Hepatocyte (in vitro differentiated cells): Measurements from ENCODE around the gene NAPA. TPM values are rescaled to one million over a fixed set of nuclear protein-coding genes. Genes with fewer than 3 reads are reported as not detected.
A peak's percentile ranks its signal among the peaks of the same experiment; 100 is the strongest.

Experiments
- DNase-seq: peaks from one replicate; pipeline ENCODE4 v3.0.0-alpha.2; 2016; ENCODE audit warnings: low spot score
- H2AFZ ChIP-seq: fragments of 200-600 bp; sonication (generic); 2 replicates; pipeline ENCODE4 v1.6.0; 2016; ENCODE audit warnings: antibody characterized with exemption, mild to moderate bottlenecking
- H3K27ac ChIP-seq: fragments of 200-600 bp; sonication (generic); 2 replicates; pipeline ENCODE4 v1.5.1; 2016; ENCODE audit warnings: mild to moderate bottlenecking
- H3K27me3 ChIP-seq: fragments of 200-600 bp; sonication (generic); 2 replicates; pipeline ENCODE4 v1.6.1; 2016
- H3K36me3 ChIP-seq: fragments of 200-600 bp; sonication (generic); replicated peaks from 2 replicates; pipeline ENCODE4 v1.5.1; 2016; ENCODE audit warnings: low read depth; ENCODE audit not compliant: insufficient read depth
- H3K4me1 ChIP-seq: fragments of 200-600 bp; sonication (generic); 2 replicates; pipeline ENCODE4 v1.5.1; 2016; ENCODE audit warnings: mild to moderate bottlenecking, moderate library complexity; ENCODE audit not compliant: insufficient read depth
- H3K4me2 ChIP-seq: fragments of 200-600 bp; sonication (generic); 2 replicates; pipeline ENCODE4 v1.6.0; 2016
- H3K4me3 ChIP-seq: fragments of 200-600 bp; sonication (generic); 2 replicates; pipeline ENCODE4 v1.5.1; 2016; ENCODE audit warnings: mild to moderate bottlenecking
- H3K79me2 ChIP-seq: fragments of 200-600 bp; sonication (generic); 2 replicates; pipeline ENCODE4 v1.6.0; 2017; ENCODE audit warnings: mild to moderate bottlenecking
- H3K9me2 ChIP-seq: fragments of 200-600 bp; sonication (generic); replicated peaks from 2 replicates; pipeline ENCODE4 v1.6.0; 2017; ENCODE audit warnings: mild to moderate bottlenecking; ENCODE audit not compliant: insufficient read depth
- H3K9me3 ChIP-seq: fragments of 200-600 bp; sonication (generic); 2 replicates; pipeline ENCODE4 v1.5.1; 2016; ENCODE audit warnings: low read depth, mild to moderate bottlenecking
- H4K20me1 ChIP-seq: fragments of 200-600 bp; sonication (generic); 2 replicates; pipeline ENCODE4 v1.6.0; 2016; ENCODE audit warnings: mild to moderate bottlenecking; ENCODE audit not compliant: insufficient read depth, poor library complexity, severe bottlenecking
- EZH2 ChIP-seq: fragments of 200-600 bp; sonication (generic); IDR thresholded peaks from 2 replicates; pipeline ENCODE4 v1.6.1; 2016; ENCODE audit warnings: antibody characterized with exemption, mild to moderate bottlenecking, borderline replicate concordance
- EZH2phosphoT487 ChIP-seq: fragments of 200-600 bp; sonication (generic); IDR thresholded peaks from one replicate; pipeline ENCODE4 v1.6.1; 2018; ENCODE audit warnings: antibody characterized with exemption, mild to moderate bottlenecking, low read depth, moderate library complexity; ENCODE audit not compliant: unreplicated experiment, severe bottlenecking
- WGBS: methylation state at CpG from one replicate; pipeline ENCODE4 v1.1.6; 2016; ENCODE audit warnings: low lambda C conversion rate; ENCODE audit errors: missing lambda C conversion rate; 5-methylcytosine and 5-hydroxymethylcytosine counted together
- polyA plus RNA-seq: library from polyadenylated mRNA; unstranded; fragments of >200 nt; fragmentation: Nextera tagmentation; extraction: Ambion mirVana; gene quantifications from 2 replicates; pipeline ENCODE4 v1.2.1, GENCODE V29; 2016
- total RNA-seq: library from RNA; depleted of rRNA; stranded (reverse); fragments of >200 nt; gene quantifications from 2 replicates; pipeline ENCODE4 v1.2.3, GENCODE V29; 2014
- TF ChIP-seq, protein P1 (sequence below): fragments of 200-600 bp; sonication (generic); IDR thresholded peaks from 2 replicates; pipeline ENCODE4 v1.5.1; 2016; ENCODE audit warnings: antibody characterized with exemption, mild to moderate bottlenecking; ENCODE audit not compliant: poor library complexity

Gene NAPA
- total and polyA plus RNA-seq, 2 experiments from 2014 or later: 106 to 192 TPM

DNA sequence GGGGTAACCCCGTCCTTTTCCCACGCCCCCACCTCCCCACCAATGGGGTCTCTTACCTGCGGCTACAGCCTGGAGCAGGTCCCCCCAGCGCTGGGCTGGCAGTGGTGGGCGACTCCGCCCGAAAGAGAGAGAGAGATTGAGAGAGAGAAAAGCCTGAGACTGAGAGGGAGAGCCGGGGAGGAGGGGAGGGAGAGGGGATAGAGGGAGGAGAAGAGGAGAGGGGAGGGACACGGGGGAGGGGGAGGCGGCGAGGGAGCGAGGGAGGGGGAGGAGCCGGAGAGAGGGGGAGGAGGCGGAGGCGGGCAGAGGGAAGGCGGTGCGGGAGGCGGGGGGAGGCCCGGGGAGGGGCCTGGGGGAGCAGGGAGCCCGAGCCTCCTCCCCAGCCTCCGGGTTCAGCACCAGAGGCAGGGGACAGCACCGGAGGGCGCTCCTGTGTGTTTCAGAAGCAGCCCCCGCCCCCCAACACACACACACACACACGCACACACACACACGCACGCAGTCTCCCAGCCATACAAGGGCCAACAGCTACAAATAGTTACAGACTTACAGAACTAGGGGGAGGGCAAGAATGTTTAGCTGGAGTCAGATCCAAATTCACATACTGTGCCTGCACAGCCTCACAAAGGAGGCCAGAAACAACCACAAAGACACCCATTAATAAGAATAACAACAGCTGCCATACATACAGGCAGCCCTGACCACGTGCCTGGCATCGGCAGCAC lies 43.0 kb downstream of the NAPA start, which contains the start of gene SLC8A2:
TSS of gene SLC8A2 (minus strand) at position 161 of the 725 bp plus-strand sequence. CDS start 5,490 bp downstream, outside the sequence.
- Histone ChIP-seq H3K27ac (no peak within 1 kb of the TSS), H3K79me2 (no peaks in the 10 kb centered on the region), H3K4me3 (no peak within 1 kb of the TSS), H2AFZ (no peak within 1 kb of the TSS), H3K4me2 (peak within 1 kb of the TSS; percentile 84), H3K36me3 (no peaks in the 10 kb centered on the region), H3K9me2 (no peaks in the 10 kb centered on the region), H4K20me1 (no peaks in the 10 kb centered on the region), H3K4me1 (peaks cover 6% of the 10 kb centered on the region), H3K9me3 (no peaks in the 10 kb centered on the region), H3K27me3 (peaks cover 44% of the 10 kb centered on the region)
- TF ChIP-seq EZH2phosphoT487 (no peak), EZH2 (no peak)
- TF ChIP-seq, protein P1, sequence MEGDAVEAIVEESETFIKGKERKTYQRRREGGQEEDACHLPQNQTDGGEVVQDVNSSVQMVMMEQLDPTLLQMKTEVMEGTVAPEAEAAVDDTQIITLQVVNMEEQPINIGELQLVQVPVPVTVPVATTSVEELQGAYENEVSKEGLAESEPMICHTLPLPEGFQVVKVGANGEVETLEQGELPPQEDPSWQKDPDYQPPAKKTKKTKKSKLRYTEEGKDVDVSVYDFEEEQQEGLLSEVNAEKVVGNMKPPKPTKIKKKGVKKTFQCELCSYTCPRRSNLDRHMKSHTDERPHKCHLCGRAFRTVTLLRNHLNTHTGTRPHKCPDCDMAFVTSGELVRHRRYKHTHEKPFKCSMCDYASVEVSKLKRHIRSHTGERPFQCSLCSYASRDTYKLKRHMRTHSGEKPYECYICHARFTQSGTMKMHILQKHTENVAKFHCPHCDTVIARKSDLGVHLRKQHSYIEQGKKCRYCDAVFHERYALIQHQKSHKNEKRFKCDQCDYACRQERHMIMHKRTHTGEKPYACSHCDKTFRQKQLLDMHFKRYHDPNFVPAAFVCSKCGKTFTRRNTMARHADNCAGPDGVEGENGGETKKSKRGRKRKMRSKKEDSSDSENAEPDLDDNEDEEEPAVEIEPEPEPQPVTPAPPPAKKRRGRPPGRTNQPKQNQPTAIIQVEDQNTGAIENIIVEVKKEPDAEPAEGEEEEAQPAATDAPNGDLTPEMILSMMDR: no peak
- 12% methylated on average over 9 of the region's 29 CpGs for WGBS
- DNase-seq: peak; percentile 93

DNA sequence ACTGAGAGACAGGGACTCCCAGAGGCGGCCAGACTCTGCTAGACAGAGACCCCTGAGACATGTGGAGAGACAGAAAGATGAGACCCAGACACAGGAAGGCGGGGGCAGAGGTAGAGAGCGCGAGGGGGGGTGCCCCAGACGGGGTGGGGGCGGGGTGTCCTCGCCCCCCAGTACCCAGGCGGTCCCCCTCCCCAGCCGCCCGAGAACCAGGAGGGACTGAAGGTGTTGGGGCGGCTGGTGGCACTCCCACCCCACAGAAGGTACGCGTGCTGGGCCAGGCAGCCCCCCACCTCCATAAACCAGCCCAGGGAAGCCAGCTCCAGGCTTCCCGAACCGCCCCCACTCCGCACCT lies 43.5 kb downstream of the NAPA start:
- no peaks in the 10 kb centered on the region for H4K20me1 ChIP-seq
- H3K4me3 ChIP-seq: no peak overlapping the region
- 20% methylated on average over 1 of the region's 16 CpGs for WGBS
- DNase-seq: no peak
- H3K36me3 ChIP-seq: no peaks in the 10 kb centered on the region
- peaks cover 44% of the 10 kb centered on the region for H3K27me3 ChIP-seq
- H3K9me3 ChIP-seq: no peaks in the 10 kb centered on the region
- H3K27ac ChIP-seq: no peak overlapping the region
- H3K4me1 ChIP-seq: peaks cover 6% of the 10 kb centered on the region
- no peaks in the 10 kb centered on the region for H3K9me2 ChIP-seq
- H3K4me2 ChIP-seq: peak overlapping the region; percentile 84
- TF ChIP-seq EZH2: no peak
- no peak for TF ChIP-seq EZH2phosphoT487
- TF ChIP-seq, protein P1: no peak
- no peak overlapping the region for H2AFZ ChIP-seq
- H3K79me2 ChIP-seq: no peaks in the 10 kb centered on the region

GRCh38 chr19:47470447-47471195 lies 44.2 kb downstream of the NAPA start:
- 45% methylated on average over 11 of the region's 13 CpGs for WGBS

More at GRCh38 chr19:47470447-47471195, 44.2 kb downstream of the NAPA start:
- no peaks in the 10 kb centered on the region for H3K36me3 ChIP-seq
- peaks cover 44% of the 10 kb centered on the region for H3K27me3 ChIP-seq
- H3K9me2 ChIP-seq: no peaks in the 10 kb centered on the region
- H4K20me1 ChIP-seq: no peaks in the 10 kb centered on the region
- H3K27ac ChIP-seq: no peak overlapping the region
- H3K4me1 ChIP-seq: peaks cover 6% of the 10 kb centered on the region
- H3K4me2 ChIP-seq: no peak overlapping the region
- H3K79me2 ChIP-seq: no peaks in the 10 kb centered on the region
- no peak for DNase-seq
- H2AFZ ChIP-seq: no peak overlapping the region
- H3K9me3 ChIP-seq: no peaks in the 10 kb centered on the region
- no peak for TF ChIP-seq EZH2phosphoT487
- TF ChIP-seq EZH2: no peak
- TF ChIP-seq, protein P1: no peak
- no peak overlapping the region for H3K4me3 ChIP-seq
